ENCODE results near the gene ABCA8.

- TF ChIP-seq EZH2 (IDR thresholded peaks at IDR 0.05; ENCODE audit: borderline replicate concordance, low read length) (no peak), CTCF (conservative IDR thresholded peaks at IDR 0.05 in 1 of 2, IDR thresholded peaks at IDR 0.05 in 1 of 2; ENCODE audit: extremely low read depth in 1 of 2, insufficient read depth in 1 of 2, low read depth in 1 of 2, low read length in 2 of 2) (no peak)
These were observed 44.3 kb downstream of the ABCA8 start for GRCh38 chr17:68910789-68911431.
